ENCODE data around the gene KCTD1. TPM values are rescaled to one million over a fixed set of nuclear protein-coding genes. Genes with fewer than 3 reads are reported as not detected.

The KCTD1 gene
- total and polyA plus RNA-seq, 8 donors = 7.1 to 118 (median 12.9) TPM

DNA sequence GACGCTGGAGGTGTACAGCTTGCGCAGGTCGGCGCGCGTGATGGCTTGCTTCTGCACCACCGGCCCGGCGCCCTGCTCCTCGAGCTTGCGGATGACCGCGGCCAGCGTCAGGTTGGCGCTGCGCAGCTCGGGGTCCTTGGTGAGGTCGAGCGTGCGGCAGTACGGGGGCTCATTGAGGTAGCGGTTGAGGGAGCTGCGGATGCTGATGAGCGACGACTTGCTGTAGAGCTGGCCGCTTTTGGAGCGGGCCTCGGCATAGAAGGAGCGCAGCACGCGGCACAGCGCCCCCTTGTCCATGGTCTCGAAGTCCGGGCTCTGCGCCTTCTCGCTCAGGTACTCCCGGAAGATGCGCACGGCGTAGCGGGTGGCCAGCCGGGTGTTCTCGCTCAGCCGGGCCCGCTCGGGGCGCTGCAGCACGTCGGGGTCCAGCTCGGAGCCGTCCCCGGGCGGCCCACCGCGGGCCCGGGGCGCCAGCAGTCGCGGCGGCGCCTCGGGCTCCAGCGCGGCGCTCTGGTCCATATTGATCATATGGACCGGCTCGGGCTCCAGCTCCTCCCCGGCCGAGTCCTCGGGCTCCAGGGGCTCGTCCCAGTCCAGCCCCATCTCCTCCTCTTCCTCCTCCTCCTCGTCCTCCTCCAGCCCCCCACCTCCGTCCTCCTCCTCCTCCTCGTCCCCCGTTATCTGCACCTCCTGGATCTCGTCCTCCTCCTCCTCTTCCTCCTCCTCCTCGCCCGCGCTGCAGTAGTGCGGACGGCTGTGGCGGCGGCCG lies 523 bp downstream of the KCTD1 start:
- peak overlapping the region; percentile 65 to 90 (median 76) for H3K4me3 ChIP-seq
- intact Hi-C loops (cut with DNase I; ENCODE audit: low total_unique reads) = no loop called here
- peaks cover 3 to 51% (median 15%) of the 10 kb centered on the region in 3 donors for H3K27me3 ChIP-seq
- H3K27ac ChIP-seq = peak overlapping the region in 4 of 5 donors; percentile 39 to 85 (median 82)
- TF ChIP-seq POLR2AphosphoS5 (IDR thresholded peaks at IDR 0.05) (peak in 1 of 3 donors; percentile 27), CTCF (IDR thresholded peaks at IDR 0.05) (peak in 2 of 7 experiments; percentile 12 to 28), EP300 (IDR thresholded peaks at IDR 0.05) (no peak)
- DNase-seq = peak; percentile 54 to 94
- no peaks in the 10 kb centered on the region for H3K36me3 ChIP-seq
- no peaks in the 10 kb centered on the region for H3K9me3 ChIP-seq
- WGBS, 5 donors = 6 to 10% (median 7%) methylated on average over 44 to 84 of the region's 84 CpGs
- peaks cover 40 to 78% (median 66%) of the 10 kb centered on the region in 4 donors for H3K4me1 ChIP-seq

DNA sequence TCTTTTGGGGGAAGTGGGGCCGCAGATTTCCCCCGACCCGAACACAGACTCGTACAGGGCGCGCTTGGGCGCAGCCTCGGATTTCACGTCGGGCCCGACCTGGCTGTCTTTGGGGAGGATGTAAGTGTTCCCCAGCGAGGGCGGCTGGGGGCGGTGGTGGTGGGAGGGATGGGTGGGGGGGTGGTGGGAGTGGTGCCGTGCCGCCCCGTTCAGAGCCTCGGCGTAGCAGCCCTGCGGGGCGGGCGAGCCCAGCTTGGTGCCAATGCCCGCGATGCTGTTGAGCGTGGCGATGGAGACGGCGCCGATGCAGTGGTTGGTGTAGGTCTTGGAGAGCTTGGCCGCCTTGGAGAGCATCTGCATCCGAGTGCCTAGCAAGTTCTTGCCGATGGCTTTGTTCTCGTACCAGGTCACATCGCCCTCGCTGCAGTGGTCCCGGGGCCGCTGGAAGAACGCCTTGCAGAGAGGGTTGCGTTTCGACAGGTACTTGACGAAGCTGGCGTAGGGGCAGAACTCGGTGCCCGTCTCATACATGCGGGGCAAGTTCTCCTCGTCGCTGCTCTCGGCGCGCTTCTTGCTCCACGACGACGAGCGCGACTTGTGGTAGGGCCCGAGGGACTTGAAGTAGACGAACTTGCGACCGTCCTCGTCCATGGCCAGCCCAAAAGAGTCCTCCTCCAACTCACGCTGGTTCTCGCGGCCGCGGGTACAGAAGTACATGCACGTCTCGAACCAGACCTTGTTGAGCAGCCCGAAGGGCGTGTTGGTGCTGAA lies 1.3 kb downstream of the KCTD1 start:
- DNase-seq = peak in 1 of 2 donors; percentile 41
- WGBS, 5 donors = 66 to 86% (median 75%) methylated on average over 56 to 69 of the region's 69 CpGs

DNA sequence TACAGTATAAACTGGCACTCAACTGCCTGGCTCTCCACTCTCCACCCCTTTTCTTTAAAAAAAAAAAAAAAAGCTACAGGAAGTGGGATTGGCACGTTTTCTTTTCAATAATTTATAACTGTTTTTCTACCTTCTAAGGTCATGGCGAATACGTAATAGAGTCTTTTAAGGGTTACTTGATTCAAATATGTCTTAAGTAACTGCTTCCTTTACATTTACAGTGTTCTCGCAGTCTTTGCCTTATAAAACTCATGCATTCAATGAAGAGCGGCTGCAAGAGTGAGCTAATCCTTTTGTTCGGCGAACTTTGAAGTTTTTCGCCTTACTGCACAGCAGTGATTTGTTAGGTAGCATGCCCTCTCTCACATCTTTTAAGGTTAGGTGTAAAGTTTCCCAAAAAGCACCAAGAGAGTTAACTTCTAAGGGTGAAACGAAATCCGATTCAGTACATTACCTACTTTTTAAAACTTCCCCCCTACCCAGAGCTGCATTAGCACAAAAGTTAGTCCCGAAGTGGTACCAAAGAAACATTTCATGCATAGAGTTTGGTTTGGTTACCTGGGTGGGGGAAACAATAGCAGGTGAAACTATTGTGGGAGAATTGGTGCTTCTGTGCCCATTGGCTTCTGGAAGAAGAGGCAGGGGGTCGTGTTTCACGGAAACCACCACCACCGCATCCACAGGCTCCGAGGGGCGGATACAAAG lies 2.0 kb downstream of the KCTD1 start:
- Histone ChIP-seq H3K27ac (no peak overlapping the region), H3K9me3 (no peaks in the 10 kb centered on the region), H3K4me1 (peaks cover 40 to 79% (median 65%) of the 10 kb centered on the region in 4 donors), H3K4me3 (peak overlapping the region in 2 of 4 donors; percentile 82 to 90), H3K36me3 (no peaks in the 10 kb centered on the region), H3K27me3 (peaks cover 3 to 36% (median 15%) of the 10 kb centered on the region in 3 donors)
- 76 to 86% (median 85%) methylated on average over 16 of the region's 16 CpGs for WGBS, 5 donors
- peak in 1 of 2 donors; percentile 40 for DNase-seq
- intact Hi-C loops (cut with DNase I; ENCODE audit: low total_unique reads) = no loop called here
- TF ChIP-seq CTCF (IDR thresholded peaks at IDR 0.05) (no peak), POLR2A (IDR thresholded peaks at IDR 0.05) (no peak), POLR2AphosphoS5 (IDR thresholded peaks at IDR 0.05) (no peak), EP300 (IDR thresholded peaks at IDR 0.05) (no peak)

More for the DNA sequence above, 1.3 kb downstream of the KCTD1 start:
- Histone ChIP-seq H3K9me3 (no peaks in the 10 kb centered on the region), H3K36me3 (no peaks in the 10 kb centered on the region), H3K4me3 (peak overlapping the region; percentile 65 to 90 (median 76)), H3K27ac (no peak overlapping the region), H3K4me1 (peaks cover 40 to 79% (median 66%) of the 10 kb centered on the region in 4 donors), H3K27me3 (peaks cover 3 to 44% (median 15%) of the 10 kb centered on the region in 3 donors)
- intact Hi-C loops (cut with DNase I; ENCODE audit: low total_unique reads) = no loop called here
- TF ChIP-seq EP300 (IDR thresholded peaks at IDR 0.05) (no peak), CTCF (IDR thresholded peaks at IDR 0.05) (no peak), POLR2AphosphoS5 (IDR thresholded peaks at IDR 0.05) (no peak), POLR2A (IDR thresholded peaks at IDR 0.05) (no peak)

All from stomach (tissue), 9 donors.